ENCODE measurements around the gene DPP6.
"Not testable (repeated sequence)": the region's sequence is repeated elsewhere in the genome, so short reads cannot be mapped to it uniquely, and the experiment has no call there.

The DPP6 gene

GRCh38 chr7:154113732-154114351 lies 61.6 kb downstream of the DPP6 start:
- ATAC-seq (replicated peaks); H3K4me3 Mint-ChIP-seq; H3K36me3 Mint-ChIP-seq; DNase-seq; H3K9me3 Mint-ChIP-seq; H3K4me1 Mint-ChIP-seq; H3K27me3 Mint-ChIP-seq; H3K27ac Mint-ChIP-seq: not testable (repeated sequence)

- H3K9me3 Mint-ChIP-seq; H3K4me3 Mint-ChIP-seq; ATAC-seq (replicated peaks); DNase-seq; H3K27ac Mint-ChIP-seq; H3K36me3 Mint-ChIP-seq; H3K4me1 Mint-ChIP-seq; H3K27me3 Mint-ChIP-seq: not testable (repeated sequence)
These were observed 65.5 kb downstream of the DPP6 start for GRCh38 chr7:154117411-154118390.

GRCh38 chr7:154120825-154121224 lies 68.6 kb downstream of the DPP6 start:
- not testable (repeated sequence) for H3K9me3 Mint-ChIP-seq, H3K27ac Mint-ChIP-seq

GRCh38 chr7:154122720-154123119 lies 70.5 kb downstream of the DPP6 start:
- not testable (repeated sequence) for H3K36me3 Mint-ChIP-seq; H3K9me3 Mint-ChIP-seq; DNase-seq; ATAC-seq (replicated peaks); H3K4me1 Mint-ChIP-seq; H3K27me3 Mint-ChIP-seq; H3K4me3 Mint-ChIP-seq; H3K27ac Mint-ChIP-seq

More at GRCh38 chr7:154120825-154121224, 68.6 kb downstream of the DPP6 start:
- not testable (repeated sequence) for H3K27me3 Mint-ChIP-seq; DNase-seq; ATAC-seq (replicated peaks); H3K4me1 Mint-ChIP-seq; H3K36me3 Mint-ChIP-seq; H3K4me3 Mint-ChIP-seq

GRCh38 chr7:154123397-154123796 lies 71.2 kb downstream of the DPP6 start:
- not testable (repeated sequence) for H3K9me3 Mint-ChIP-seq; H3K27me3 Mint-ChIP-seq; DNase-seq; H3K27ac Mint-ChIP-seq; H3K4me1 Mint-ChIP-seq; H3K36me3 Mint-ChIP-seq; H3K4me3 Mint-ChIP-seq; ATAC-seq (replicated peaks)

GRCh38 chr7:154129142-154129541 lies 76.9 kb downstream of the DPP6 start:
- not testable (repeated sequence) for H3K27ac Mint-ChIP-seq; ATAC-seq (replicated peaks); H3K4me1 Mint-ChIP-seq; H3K27me3 Mint-ChIP-seq; H3K9me3 Mint-ChIP-seq; H3K36me3 Mint-ChIP-seq; H3K4me3 Mint-ChIP-seq; DNase-seq

- not testable (repeated sequence) for H3K27ac Mint-ChIP-seq; H3K4me1 Mint-ChIP-seq; H3K36me3 Mint-ChIP-seq; H3K27me3 Mint-ChIP-seq; ATAC-seq (replicated peaks); H3K9me3 Mint-ChIP-seq; DNase-seq; H3K4me3 Mint-ChIP-seq
These were observed 80.4 kb downstream of the DPP6 start for GRCh38 chr7:154132617-154133016.

- H3K9me3 Mint-ChIP-seq; ATAC-seq (replicated peaks); H3K36me3 Mint-ChIP-seq; H3K27ac Mint-ChIP-seq; DNase-seq; H3K4me3 Mint-ChIP-seq; H3K4me1 Mint-ChIP-seq; H3K27me3 Mint-ChIP-seq: not testable (repeated sequence)
These were observed 81.6 kb downstream of the DPP6 start for GRCh38 chr7:154133703-154134277.

- peak overlapping the region; percentile 70 for H3K27ac Mint-ChIP-seq
- H3K27me3 Mint-ChIP-seq; DNase-seq; H3K36me3 Mint-ChIP-seq; H3K4me3 Mint-ChIP-seq; H3K9me3 Mint-ChIP-seq; ATAC-seq (replicated peaks); H3K4me1 Mint-ChIP-seq: not testable (repeated sequence)
These were observed 82.5 kb downstream of the DPP6 start for GRCh38 chr7:154134698-154135097.

GRCh38 chr7:154135646-154136045 lies 83.4 kb downstream of the DPP6 start:
- DNase-seq, H3K9me3 Mint-ChIP-seq, H3K27me3 Mint-ChIP-seq, H3K4me1 Mint-ChIP-seq, H3K36me3 Mint-ChIP-seq: not testable (repeated sequence)
- Mint-ChIP-seq H3K4me3 (peak overlapping the region in 1 of 2 donors; percentile 43), H3K27ac (peak overlapping the region; percentile 70)
- ATAC-seq (replicated peaks): peak; percentile 38 to 43

- not testable (repeated sequence) for H3K36me3 Mint-ChIP-seq, H3K4me1 Mint-ChIP-seq, H3K9me3 Mint-ChIP-seq, DNase-seq, H3K4me3 Mint-ChIP-seq, H3K27me3 Mint-ChIP-seq, H3K27ac Mint-ChIP-seq
- peak in 1 of 2 donors; percentile 2 for ATAC-seq (replicated peaks)
These were observed 93.9 kb downstream of the DPP6 start for GRCh38 chr7:154145922-154146706.

GRCh38 chr7:154146707-154147038 lies 94.5 kb downstream of the DPP6 start:
- not testable (repeated sequence) for H3K27ac Mint-ChIP-seq, H3K4me1 Mint-ChIP-seq, DNase-seq, H3K36me3 Mint-ChIP-seq, H3K27me3 Mint-ChIP-seq, H3K4me3 Mint-ChIP-seq, H3K9me3 Mint-ChIP-seq
- peak; percentile 38 to 48 for ATAC-seq (replicated peaks)

- H3K9me3 Mint-ChIP-seq; DNase-seq; H3K4me3 Mint-ChIP-seq; H3K4me1 Mint-ChIP-seq; ATAC-seq (replicated peaks); H3K27me3 Mint-ChIP-seq; H3K27ac Mint-ChIP-seq; H3K36me3 Mint-ChIP-seq: not testable (repeated sequence)
These were observed 96.8 kb downstream of the DPP6 start for GRCh38 chr7:154148791-154149516.

GRCh38 chr7:154150656-154151055 lies 98.5 kb downstream of the DPP6 start:
- not testable (repeated sequence) for ATAC-seq (replicated peaks); H3K36me3 Mint-ChIP-seq; H3K4me1 Mint-ChIP-seq; H3K27ac Mint-ChIP-seq; H3K4me3 Mint-ChIP-seq; H3K27me3 Mint-ChIP-seq; DNase-seq; H3K9me3 Mint-ChIP-seq

Data from stimulated activated naive B cell treated with anti-CD40 and anti-IgM and Interleukin-4, amounts not matched to agents 10 μg/mL and 1 μg/mL and 100 μg/mL, for 72 hours (primary cell).